ENCODE measurements around the gene BUB1B.

Gene BUB1B

DNA sequence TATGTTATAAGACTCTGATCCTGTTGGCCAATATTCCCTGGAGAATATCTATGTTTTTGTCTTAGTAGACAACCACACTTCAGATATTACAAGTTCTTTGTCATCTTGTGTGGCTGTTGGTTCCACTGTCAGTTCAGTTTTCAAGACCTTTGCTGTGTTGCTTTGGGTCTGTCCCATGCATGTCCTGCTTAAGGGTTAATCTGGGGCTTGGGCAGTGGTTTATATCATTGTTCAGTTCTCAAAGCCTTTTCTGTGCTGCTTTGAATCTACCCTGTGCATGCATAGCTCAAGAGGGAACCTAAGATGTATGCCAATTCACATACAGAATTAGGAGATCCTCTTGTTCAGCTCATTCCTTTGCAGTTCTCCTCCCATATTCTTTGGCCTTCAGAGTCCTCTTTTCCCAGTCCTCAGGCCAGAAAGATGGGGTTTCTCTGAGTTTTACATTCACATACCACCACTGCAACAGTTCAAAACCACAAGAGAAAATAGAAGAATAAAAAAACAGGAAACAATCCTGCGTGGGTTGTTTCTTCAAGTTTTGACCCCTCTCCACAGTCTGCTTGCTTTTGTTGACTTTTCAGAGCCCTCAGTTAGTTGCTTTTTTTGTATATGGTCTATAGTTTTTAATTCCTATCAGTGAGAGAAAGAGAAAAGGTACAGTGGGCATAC lies 21.6 kb downstream of the BUB1B start:
- Histone ChIP-seq H3K36me3 (no peaks in the 10 kb centered on the region), H3K27ac (peak overlapping the region; percentile 64), H3K27me3 (no peaks in the 10 kb centered on the region), H3K4me3 (ENCODE audit: low read depth in 1 of 2, low read length in 1 of 2) (no peak overlapping the region), H3K4me1 (ENCODE audit: control insufficient read depth in 1 of 2, insufficient read depth in 1 of 2, low read depth in 1 of 2, low read length in 1 of 2) (peaks cover 23 to 30% of the 10 kb centered on the region in 2 experiments), H3K9me3 (no peaks in the 10 kb centered on the region)
- TF ChIP-seq, protein P1, sequence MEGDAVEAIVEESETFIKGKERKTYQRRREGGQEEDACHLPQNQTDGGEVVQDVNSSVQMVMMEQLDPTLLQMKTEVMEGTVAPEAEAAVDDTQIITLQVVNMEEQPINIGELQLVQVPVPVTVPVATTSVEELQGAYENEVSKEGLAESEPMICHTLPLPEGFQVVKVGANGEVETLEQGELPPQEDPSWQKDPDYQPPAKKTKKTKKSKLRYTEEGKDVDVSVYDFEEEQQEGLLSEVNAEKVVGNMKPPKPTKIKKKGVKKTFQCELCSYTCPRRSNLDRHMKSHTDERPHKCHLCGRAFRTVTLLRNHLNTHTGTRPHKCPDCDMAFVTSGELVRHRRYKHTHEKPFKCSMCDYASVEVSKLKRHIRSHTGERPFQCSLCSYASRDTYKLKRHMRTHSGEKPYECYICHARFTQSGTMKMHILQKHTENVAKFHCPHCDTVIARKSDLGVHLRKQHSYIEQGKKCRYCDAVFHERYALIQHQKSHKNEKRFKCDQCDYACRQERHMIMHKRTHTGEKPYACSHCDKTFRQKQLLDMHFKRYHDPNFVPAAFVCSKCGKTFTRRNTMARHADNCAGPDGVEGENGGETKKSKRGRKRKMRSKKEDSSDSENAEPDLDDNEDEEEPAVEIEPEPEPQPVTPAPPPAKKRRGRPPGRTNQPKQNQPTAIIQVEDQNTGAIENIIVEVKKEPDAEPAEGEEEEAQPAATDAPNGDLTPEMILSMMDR (IDR thresholded peaks at IDR 0.05): no peak

GRCh38 chr15:40183636-40184463 lies 23.0 kb downstream of the BUB1B start:
- Histone ChIP-seq H3K27me3 (no peaks in the 10 kb centered on the region), H3K36me3 (no peaks in the 10 kb centered on the region), H3K27ac (peak overlapping the region; percentile 64), H3K9me3 (no peaks in the 10 kb centered on the region), H3K4me1 (ENCODE audit: control insufficient read depth in 1 of 2, insufficient read depth in 1 of 2, low read depth in 1 of 2, low read length in 1 of 2) (peaks cover 21 to 22% of the 10 kb centered on the region in 2 experiments), H3K4me3 (ENCODE audit: low read depth in 1 of 2, low read length in 1 of 2) (no peak overlapping the region)
- TF ChIP-seq, protein P1 (IDR thresholded peaks at IDR 0.05): no peak

DNA sequence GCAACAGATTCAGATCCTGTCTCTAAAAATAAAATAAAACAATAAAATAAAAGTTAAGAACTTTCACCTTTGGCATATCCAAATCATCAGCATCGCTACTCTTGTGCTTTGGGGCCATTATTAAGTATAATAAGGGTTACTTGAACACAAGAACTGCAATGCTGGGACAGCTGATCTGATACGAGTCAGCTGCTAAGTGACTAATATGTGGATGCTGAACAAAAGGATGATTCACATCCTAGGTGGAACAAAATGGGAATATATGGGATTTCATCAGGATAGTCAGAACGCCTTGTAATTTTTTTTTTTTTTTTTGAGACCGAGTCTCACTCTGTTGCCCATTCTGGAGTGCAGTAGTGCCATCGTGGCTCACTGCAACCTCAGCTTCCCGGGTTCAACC lies 29.7 kb downstream of the BUB1B start:
- Histone ChIP-seq H3K9me3 (no peaks in the 10 kb centered on the region), H3K27ac (no peak overlapping the region), H3K27me3 (no peaks in the 10 kb centered on the region), H3K36me3 (peaks cover 16% of the 10 kb centered on the region), H3K4me3 (ENCODE audit: low read depth in 1 of 2, low read length in 1 of 2) (no peak overlapping the region), H3K4me1 (ENCODE audit: control insufficient read depth in 1 of 2, insufficient read depth in 1 of 2, low read depth in 1 of 2, low read length in 1 of 2) (no peaks in the 10 kb centered on the region)
- TF ChIP-seq, protein P1 (IDR thresholded peaks at IDR 0.05): no peak

- H3K27ac ChIP-seq: no peak overlapping the region
- peaks cover 16% of the 10 kb centered on the region for H3K36me3 ChIP-seq
- H3K4me1 ChIP-seq (ENCODE audit: control insufficient read depth in 1 of 2, insufficient read depth in 1 of 2, low read depth in 1 of 2, low read length in 1 of 2): peaks cover 7 to 8% of the 10 kb centered on the region in 2 experiments
- H3K4me3 ChIP-seq (ENCODE audit: low read depth in 1 of 2, low read length in 1 of 2): no peak overlapping the region
- no peaks in the 10 kb centered on the region for H3K27me3 ChIP-seq
- no peaks in the 10 kb centered on the region for H3K9me3 ChIP-seq
- TF ChIP-seq, protein P1 (IDR thresholded peaks at IDR 0.05): no peak
Observed at GRCh38 chr15:40192942-40193341, 32.1 kb downstream of the BUB1B start.

DNA sequence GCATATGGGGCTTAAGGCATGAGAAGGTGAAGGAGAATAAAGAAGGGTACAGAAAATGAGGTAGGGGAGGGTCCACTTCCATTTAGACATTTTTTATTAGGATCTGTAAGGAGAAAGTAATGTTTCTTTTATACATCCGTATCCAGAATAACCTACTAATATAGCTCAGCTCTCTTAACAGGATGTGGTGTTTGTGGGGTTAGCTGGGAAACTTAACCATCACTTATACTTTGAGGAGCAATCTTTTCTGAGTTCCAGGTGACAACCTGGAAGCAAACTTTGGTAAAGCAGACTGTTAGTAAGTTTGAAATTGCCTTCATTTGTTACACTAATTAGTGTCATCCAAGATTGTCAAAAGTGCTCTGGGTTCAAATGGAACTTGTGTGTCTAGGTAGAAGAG lies 36.6 kb downstream of the BUB1B start:
- peaks cover 10% of the 10 kb centered on the region for H3K36me3 ChIP-seq
- no peaks in the 10 kb centered on the region for H3K9me3 ChIP-seq
- TF ChIP-seq, protein P1 (IDR thresholded peaks at IDR 0.05): no peak
- no peaks in the 10 kb centered on the region for H3K27me3 ChIP-seq
- H3K27ac ChIP-seq: peak overlapping the region; percentile 55
- H3K4me3 ChIP-seq (ENCODE audit: low read depth in 1 of 2, low read length in 1 of 2): no peak overlapping the region
- H3K4me1 ChIP-seq (ENCODE audit: control insufficient read depth in 1 of 2, insufficient read depth in 1 of 2, low read depth in 1 of 2, low read length in 1 of 2): peaks cover 9 to 10% of the 10 kb centered on the region in 2 experiments

Data from neutrophil (primary cell).